Body of pancreas (tissue), 4 donors: Measurements from ENCODE around the gene TFB2M.

ENCODE experiments used
- CTCF ChIP-seq, 7 experiments: fragments of 450-650 bp in 4 of 7; fragments of 200-600 bp in 3 of 7; sonication (generic) in 3 of 7; IDR thresholded peaks; one replicate each; pipeline ENCODE4 v1.5.1; 2016 to 2019; ENCODE audit warnings: antibody characterized with exemption in 7 of 7
- POLR2A ChIP-seq, 3 donors: fragments of 450-650 bp; IDR thresholded peaks; one replicate each; pipeline ENCODE4 v1.6.1; 2016; ENCODE audit warnings: antibody characterized with exemption in 3 of 3, mild to moderate bottlenecking in 2 of 3

- TF ChIP-seq CTCF (IDR thresholded peaks at IDR 0.05): no peak
- TF ChIP-seq POLR2A (IDR thresholded peaks at IDR 0.05): no peak
These were observed 53.8 kb downstream of the TFB2M start for GRCh38 chr1:246512230-246512629.
